Measurements from ENCODE around the gene ITGB6. TPM values are rescaled to one million over a fixed set of nuclear protein-coding genes. Genes with fewer than 3 reads are reported as not detected.
"Not testable (repeated sequence)": the region's sequence is repeated elsewhere in the genome, so short reads cannot be mapped to it uniquely, and the experiment has no call there.

Gene ITGB6
- total RNA-seq, 2 experiments from 2014 or later: not detected

DNA sequence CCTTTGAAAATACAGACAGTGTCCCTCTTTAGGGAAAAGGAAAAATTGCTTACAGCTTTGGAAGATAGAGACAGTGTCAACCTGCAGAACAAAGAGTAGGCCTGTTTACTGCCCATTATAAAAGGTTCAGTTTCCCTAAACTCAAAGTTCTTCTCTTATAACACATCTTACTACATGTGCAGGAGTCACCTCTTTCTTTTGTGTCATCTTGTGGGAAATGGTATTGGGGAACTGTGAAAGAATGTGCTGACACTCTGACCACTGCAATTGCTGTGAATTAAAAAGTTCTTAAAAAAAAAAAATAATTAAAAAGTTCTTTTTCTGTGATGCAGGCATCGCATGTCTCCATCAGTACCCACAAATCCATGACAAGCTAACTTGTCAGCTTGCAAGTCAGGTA, 2.9 kb upstream of the ITGB6 start:
- CTCF ChIA-PET: interaction anchor here (0.6 kb wide), 1 partner anchor 8 kb away, joined by 3 read pairs; no protein-coding TSS in a partner anchor

DNA sequence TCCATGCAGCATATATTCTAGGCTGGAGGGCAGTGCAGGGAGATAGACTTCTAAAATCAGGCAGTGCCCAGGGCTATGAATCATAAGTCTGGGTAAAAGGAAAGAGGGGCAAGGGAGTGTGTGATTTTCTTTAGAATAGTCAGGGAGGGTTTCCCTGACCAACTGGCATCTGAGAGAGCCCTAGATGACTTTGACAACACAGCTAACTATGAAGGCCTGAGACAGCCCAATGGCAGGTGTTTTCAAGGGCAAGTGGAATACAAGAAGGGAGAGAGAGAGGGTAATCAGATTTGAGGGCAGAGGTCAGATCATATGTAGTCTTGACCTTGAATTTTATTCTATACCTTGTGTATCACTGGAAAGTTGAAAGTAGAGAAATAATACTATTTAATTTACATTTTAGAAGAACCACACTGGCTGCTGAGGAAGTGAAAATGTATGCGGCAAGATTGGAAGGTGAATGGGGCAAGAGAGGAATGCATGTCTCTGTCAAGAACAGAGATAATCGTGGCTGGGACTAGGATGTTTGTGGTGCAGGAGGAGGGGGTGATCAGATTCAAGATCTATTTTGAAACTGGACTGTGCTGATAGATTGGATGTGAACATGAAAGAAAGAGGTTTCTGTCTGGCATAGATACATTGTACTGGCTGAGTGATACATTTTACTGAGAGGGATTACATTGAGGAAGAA, 1.9 kb upstream of the ITGB6 start:
- Mint-ChIP-seq H3K4me3 (no peak overlapping the region), H3K36me3 (ENCODE audit: low read depth) (no peaks in the 10 kb centered on the region), H3K4me1 (ENCODE audit: low read depth) (peaks cover 2% of the 10 kb centered on the region), H3K27me3 (ENCODE audit: low read depth) (no peaks in the 10 kb centered on the region), H3K9me3 (no peaks in the 10 kb centered on the region), H3K27ac (no peak overlapping the region)
- DNase-seq: no peak
- CTCF ChIA-PET: no interaction called here
- intact Hi-C loops (cut with micrococcal nuclease): no loop called here

More for the DNA sequence above, 2.9 kb upstream of the ITGB6 start:
- H3K9me3 Mint-ChIP-seq: no peaks in the 10 kb centered on the region
- H3K27ac Mint-ChIP-seq: no peak overlapping the region
- DNase-seq: no peak
- H3K27me3 Mint-ChIP-seq (ENCODE audit: low read depth): no peaks in the 10 kb centered on the region
- intact Hi-C loops (cut with micrococcal nuclease): no loop called here
- H3K36me3 Mint-ChIP-seq (ENCODE audit: low read depth): no peaks in the 10 kb centered on the region
- H3K4me3 Mint-ChIP-seq: no peak overlapping the region
- peaks cover 12% of the 10 kb centered on the region for H3K4me1 Mint-ChIP-seq (ENCODE audit: low read depth)

DNA sequence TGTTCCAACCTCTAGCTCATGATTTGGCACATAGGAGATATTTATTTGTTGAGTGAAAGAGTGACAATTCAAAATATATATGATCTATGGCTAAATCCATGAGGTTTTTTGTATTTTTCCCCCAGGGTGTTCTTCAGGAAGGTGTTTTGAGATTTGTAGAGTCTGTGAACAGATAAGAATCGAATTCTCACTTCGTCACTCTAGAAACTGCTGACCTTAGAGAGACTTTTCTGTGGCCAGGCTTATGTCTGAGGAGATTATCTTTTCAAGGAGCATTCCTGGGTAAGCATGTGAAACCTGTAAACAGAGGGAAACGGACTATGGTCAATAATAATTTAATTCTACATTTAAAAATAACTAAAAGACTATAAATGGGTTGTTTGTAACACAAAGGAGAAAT, 849 bp upstream of the ITGB6 start:
- CTCF ChIA-PET: no interaction called here
- Mint-ChIP-seq H3K9me3 (no peaks in the 10 kb centered on the region), H3K27me3 (ENCODE audit: low read depth) (no peaks in the 10 kb centered on the region), H3K27ac (no peak overlapping the region), H3K36me3 (ENCODE audit: low read depth) (no peaks in the 10 kb centered on the region), H3K4me3 (no peak overlapping the region), H3K4me1 (ENCODE audit: low read depth) (peaks cover 2% of the 10 kb centered on the region)
- no peak for DNase-seq
- intact Hi-C loops (cut with micrococcal nuclease): no loop called here

DNA sequence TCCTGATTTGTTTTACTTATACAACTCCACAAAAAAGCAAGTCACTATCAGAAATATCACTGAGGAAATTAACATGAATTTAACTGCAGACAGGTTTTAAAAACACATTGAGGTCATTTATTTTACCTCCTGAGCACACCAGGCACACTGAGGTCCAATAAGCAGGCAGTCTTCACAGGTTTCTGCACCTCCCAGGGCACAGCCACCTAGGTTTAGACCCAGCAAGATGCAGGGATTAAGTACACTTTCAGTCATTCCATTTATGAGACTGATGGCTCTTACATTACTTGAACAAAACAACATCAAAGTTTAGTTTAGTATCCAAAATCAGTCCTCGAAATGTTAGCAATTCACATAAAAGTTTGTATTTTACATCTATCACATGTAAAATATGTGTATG, 1.0 kb downstream of the ITGB6 start:
- Mint-ChIP-seq H3K36me3 (ENCODE audit: low read depth) (no peaks in the 10 kb centered on the region), H3K4me1 (ENCODE audit: low read depth) (peaks cover 2% of the 10 kb centered on the region), H3K4me3 (no peak overlapping the region), H3K27me3 (ENCODE audit: low read depth) (no peaks in the 10 kb centered on the region), H3K9me3 (no peaks in the 10 kb centered on the region), H3K27ac (no peak overlapping the region)
- DNase-seq: no peak
- intact Hi-C loops (cut with micrococcal nuclease): no loop called here
- CTCF ChIA-PET: no interaction called here

DNA sequence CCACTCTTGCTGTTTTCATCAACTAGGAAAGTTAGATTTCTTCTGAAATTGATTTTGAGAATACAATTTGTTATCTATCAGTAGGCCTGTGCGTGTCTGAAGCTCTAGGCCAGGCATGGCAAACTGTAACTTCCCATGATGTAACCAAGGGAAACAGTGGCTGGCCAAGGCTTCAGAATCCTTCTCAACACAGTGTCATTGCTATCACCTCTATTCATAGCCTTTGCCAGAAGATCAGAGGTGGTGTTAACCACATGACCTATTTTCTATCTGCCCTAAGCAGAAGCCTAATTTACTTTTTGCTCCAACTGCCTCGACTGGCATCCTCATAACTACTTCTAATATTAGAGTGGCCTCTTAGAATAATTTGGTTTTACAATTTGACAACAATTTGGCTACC, 2.5 kb downstream of the ITGB6 start:
- Mint-ChIP-seq H3K9me3 (no peaks in the 10 kb centered on the region), H3K27ac (no peak overlapping the region), H3K36me3 (ENCODE audit: low read depth) (no peaks in the 10 kb centered on the region), H3K27me3 (ENCODE audit: low read depth) (no peaks in the 10 kb centered on the region), H3K4me1 (ENCODE audit: low read depth) (peaks cover 2% of the 10 kb centered on the region), H3K4me3 (no peak overlapping the region)
- no peak for DNase-seq
- CTCF ChIA-PET: no interaction called here
- intact Hi-C loops (cut with micrococcal nuclease): no loop called here

DNA sequence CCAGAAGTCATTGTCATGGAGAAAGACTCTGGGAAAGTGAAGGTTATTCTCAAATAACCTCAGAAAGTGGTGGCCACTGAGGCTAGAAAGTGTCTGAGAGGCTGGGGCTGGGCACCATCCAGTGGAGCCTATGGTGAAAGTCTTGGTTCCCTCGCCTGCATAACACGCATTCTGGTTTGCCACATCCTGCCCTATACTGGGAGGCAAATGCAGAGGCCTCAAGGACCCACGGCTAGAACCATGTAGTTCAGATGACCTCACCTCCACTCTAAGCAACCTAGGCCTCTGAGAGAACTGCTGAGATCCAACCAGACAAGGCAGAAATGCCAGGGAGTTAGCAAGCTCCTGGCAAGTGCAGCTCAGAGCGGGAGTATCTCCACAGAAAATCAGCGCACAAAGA, 5.1 kb downstream of the ITGB6 start:
- Mint-ChIP-seq H3K4me1 (ENCODE audit: low read depth) (peaks cover 2% of the 10 kb centered on the region), H3K27me3 (ENCODE audit: low read depth) (no peaks in the 10 kb centered on the region), H3K4me3 (no peak overlapping the region), H3K9me3 (no peaks in the 10 kb centered on the region), H3K27ac (no peak overlapping the region), H3K36me3 (ENCODE audit: low read depth) (no peaks in the 10 kb centered on the region)
- no peak for DNase-seq
- intact Hi-C loops (cut with micrococcal nuclease): no loop called here
- CTCF ChIA-PET: no interaction called here

DNA sequence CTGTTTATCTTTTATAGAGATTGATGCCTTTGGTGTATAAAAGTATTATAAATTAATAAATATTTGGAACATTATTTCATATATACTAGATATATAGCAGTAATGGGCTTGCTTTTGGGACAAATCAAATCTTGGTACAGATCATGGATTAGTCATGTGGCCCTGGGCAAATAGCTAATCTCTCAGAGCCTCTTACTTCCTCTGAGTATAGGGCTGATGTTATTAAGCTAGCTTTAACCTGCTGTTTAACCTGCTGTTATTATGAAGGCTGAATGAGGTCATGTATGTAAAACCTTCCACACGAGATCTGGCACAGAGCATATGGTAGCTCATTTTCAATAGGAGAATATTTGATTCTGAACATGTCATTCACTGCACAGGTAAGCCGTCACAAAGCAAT, 5.7 kb downstream of the ITGB6 start:
- intact Hi-C loops (cut with micrococcal nuclease): no loop called here
- Mint-ChIP-seq H3K4me3 (no peak overlapping the region), H3K27me3 (ENCODE audit: low read depth) (no peaks in the 10 kb centered on the region), H3K9me3 (no peaks in the 10 kb centered on the region), H3K27ac (no peak overlapping the region), H3K36me3 (ENCODE audit: low read depth) (no peaks in the 10 kb centered on the region), H3K4me1 (ENCODE audit: low read depth) (no peaks in the 10 kb centered on the region)
- CTCF ChIA-PET: interaction anchor here (0.6 kb wide), 1 partner anchor 547 kb away, joined by 3 read pairs; no protein-coding TSS in a partner anchor
- no peak for DNase-seq

DNA sequence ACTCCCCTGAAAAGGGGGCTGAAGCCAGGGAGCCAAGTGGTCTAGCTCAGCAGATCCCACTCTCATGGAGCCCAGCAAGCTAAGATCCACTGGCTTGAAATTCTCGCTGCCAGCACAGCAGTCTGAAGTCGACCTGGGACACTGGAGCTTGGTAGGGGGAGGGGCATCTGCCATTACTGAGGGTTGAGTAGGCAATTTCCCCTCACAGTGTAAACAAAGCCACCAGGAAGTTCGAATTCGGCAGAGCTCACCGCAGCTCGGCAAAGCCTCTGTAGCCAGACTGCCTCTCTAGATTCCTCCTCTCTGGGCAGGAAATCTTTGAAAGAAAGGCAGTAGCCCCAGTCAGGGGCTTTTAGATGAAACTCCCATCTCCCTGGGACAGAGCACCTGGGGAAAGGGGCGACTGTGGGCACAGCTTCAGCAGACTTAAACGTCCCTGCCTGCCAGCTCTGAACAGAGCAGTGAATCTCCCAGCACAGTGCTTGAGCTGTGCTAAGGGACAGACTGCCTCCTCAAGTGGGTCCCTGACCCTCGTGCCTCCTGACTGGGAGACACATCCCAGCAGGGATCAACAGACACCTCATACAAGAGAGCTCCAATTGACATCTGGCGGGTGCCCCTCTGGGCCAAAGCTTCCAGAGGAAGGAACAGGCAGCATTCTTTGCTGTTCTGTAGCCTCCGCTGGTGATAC, 18.8 kb downstream of the ITGB6 start:
- intact Hi-C loops (cut with micrococcal nuclease); H3K9me3 Mint-ChIP-seq; H3K4me3 Mint-ChIP-seq; H3K36me3 Mint-ChIP-seq (ENCODE audit: low read depth); H3K27me3 Mint-ChIP-seq (ENCODE audit: low read depth): not testable (repeated sequence)
- Mint-ChIP-seq H3K27ac (peak overlapping the region; percentile 38), H3K4me1 (ENCODE audit: low read depth) (peaks cover 12% of the 10 kb centered on the region)
- CTCF ChIA-PET: interaction anchor here (0.6 to 1.2 kb wide), 2 partner anchors 39 to 881 kb away, joined by 3 to 5 read pairs; no protein-coding TSS in a partner anchor
- DNase-seq: peak; percentile 63

DNA sequence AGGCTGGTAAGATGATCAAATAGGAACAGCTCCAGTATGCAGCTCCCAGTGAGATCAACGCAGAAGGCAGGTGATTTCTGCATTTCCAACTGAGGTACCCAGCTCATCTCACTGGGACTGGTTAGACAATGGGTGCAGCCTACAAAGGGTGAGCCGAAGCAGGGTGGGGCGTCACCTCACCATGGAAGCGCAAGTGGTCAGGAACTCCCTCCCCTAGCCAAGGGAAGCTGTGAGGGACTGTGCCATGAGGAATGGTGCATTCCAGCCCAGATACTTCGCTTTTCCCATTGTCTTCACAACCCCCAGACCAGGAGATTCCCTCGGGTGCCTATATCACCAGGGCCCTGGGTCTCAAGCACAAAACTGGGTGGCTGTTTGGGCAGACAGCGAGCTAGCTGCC, 19.4 kb downstream of the ITGB6 start:
- CTCF ChIA-PET: interaction anchor here (0.6 to 1.2 kb wide), 4 partner anchors 40 to 882 kb away, joined by 3 to 5 read pairs (median 4); no protein-coding TSS in a partner anchor
- H3K4me1 Mint-ChIP-seq (ENCODE audit: low read depth): peaks cover 12% of the 10 kb centered on the region
- H3K27me3 Mint-ChIP-seq (ENCODE audit: low read depth); H3K4me3 Mint-ChIP-seq; H3K9me3 Mint-ChIP-seq; intact Hi-C loops (cut with micrococcal nuclease); H3K36me3 Mint-ChIP-seq (ENCODE audit: low read depth); DNase-seq; H3K27ac Mint-ChIP-seq: not testable (repeated sequence)

DNA sequence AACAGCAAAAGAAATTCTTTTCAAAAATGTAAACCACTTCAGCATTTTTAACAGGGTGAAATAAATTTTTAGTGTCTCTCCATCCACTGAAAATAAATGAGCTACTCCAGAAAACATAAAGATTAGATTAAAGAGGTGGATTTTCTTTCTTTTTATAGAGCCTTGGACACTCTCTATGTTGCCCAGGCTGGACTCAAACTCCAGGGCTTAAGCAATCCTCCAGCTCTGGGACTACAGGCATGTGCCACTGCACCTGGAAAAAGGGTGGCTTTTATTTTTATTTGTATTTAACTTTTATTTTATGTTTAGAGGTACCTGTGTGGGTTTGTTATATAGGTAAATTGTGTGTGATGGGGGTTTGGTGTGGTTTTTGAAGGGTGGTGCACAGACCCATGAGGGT, 19.9 kb downstream of the ITGB6 start:
- Mint-ChIP-seq H3K36me3 (ENCODE audit: low read depth) (no peaks in the 10 kb centered on the region), H3K4me1 (ENCODE audit: low read depth) (peaks cover 12% of the 10 kb centered on the region), H3K27me3 (ENCODE audit: low read depth) (no peaks in the 10 kb centered on the region), H3K27ac (no peak overlapping the region), H3K4me3 (no peak overlapping the region), H3K9me3 (peaks cover under 1% of the 10 kb centered on the region)
- no peak for DNase-seq
- CTCF ChIA-PET: interaction anchor here (0.6 to 0.7 kb wide), 4 partner anchors 56 to 611 kb away, joined by 3 to 4 read pairs (median 4); no protein-coding TSS in a partner anchor
- intact Hi-C loops (cut with micrococcal nuclease): no loop called here

DNA sequence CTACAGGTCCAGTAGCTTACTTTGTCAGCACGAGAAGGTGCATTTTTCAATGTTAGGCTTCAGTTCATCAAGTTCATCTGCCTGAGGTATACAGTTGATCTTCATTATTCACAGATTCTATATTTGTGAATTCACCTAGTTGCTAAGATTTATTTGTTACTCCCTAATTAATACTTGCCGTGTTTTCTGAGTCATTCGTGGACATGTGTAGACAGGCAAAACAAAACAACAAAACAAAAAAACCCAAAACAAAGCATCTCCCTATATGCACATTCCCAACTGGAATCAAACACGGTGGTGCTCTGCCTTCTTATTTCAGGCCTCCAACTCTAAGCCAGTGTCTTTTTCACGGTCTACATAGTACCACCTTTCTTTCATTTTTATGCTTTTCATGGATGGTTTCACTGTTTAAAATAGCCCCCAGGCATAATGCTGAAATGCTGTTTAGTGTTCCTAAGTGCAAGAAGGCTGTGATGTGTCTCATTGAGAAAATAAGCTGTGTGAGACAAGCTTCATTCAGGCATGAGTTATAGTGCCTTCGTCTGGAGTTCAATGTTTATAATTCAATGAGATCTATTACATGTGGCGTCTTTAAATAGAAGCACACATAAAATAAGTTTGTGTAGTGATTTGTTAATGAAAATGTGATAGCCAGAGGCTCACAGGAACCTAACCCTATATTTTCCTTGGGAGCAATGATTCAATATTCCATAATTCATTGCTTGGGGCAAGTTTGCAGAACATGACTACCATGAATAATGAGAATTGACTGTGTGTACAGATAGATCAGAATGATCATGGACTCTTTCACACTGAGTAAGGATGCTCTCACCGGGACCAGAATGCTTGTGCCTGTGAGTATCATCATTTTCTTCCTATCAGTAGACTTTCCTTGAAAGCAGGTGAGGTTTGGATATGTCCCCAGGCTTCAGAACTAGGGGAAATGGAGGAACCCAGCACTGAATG, 24.6 kb downstream of the ITGB6 start:
- DNase-seq: no peak
- Mint-ChIP-seq H3K27ac (no peak overlapping the region), H3K4me1 (ENCODE audit: low read depth) (no peaks in the 10 kb centered on the region), H3K9me3 (no peaks in the 10 kb centered on the region), H3K4me3 (no peak overlapping the region), H3K36me3 (ENCODE audit: low read depth) (no peaks in the 10 kb centered on the region), H3K27me3 (ENCODE audit: low read depth) (no peaks in the 10 kb centered on the region)
- intact Hi-C loops (cut with micrococcal nuclease): no loop called here
- CTCF ChIA-PET: interaction anchor here (0.6 kb wide), 1 partner anchor 481 kb away, joined by 4 read pairs; no protein-coding TSS in a partner anchor

DNA sequence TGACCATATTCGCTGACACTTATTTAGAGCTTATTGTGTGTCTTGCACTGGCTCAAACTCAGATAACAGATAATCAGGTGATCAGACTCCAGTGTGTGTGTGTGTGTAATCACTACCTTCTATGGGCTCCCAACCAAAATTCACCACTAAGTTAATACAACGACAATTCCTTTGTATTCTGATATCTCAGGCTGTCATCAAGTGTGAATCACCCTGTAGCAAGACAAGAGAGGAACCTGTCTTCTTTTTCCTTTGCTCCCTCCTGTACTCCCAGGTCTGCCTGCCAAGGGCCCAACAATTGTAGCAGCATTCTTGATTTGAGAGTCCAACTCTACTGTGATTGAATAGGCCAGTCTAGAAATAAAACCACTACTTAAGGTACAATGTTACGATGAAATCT, 25.8 kb downstream of the ITGB6 start:
- CTCF ChIA-PET: interaction anchor here (0.6 kb wide), 1 partner anchor 482 kb away, joined by 4 read pairs; no protein-coding TSS in a partner anchor

More for the DNA sequence above, 25.8 kb downstream of the ITGB6 start:
- intact Hi-C loops (cut with micrococcal nuclease): no loop called here
- H3K4me1 Mint-ChIP-seq (ENCODE audit: low read depth): no peaks in the 10 kb centered on the region
- no peak overlapping the region for H3K27ac Mint-ChIP-seq
- no peaks in the 10 kb centered on the region for H3K9me3 Mint-ChIP-seq
- H3K4me3 Mint-ChIP-seq: no peak overlapping the region
- no peaks in the 10 kb centered on the region for H3K27me3 Mint-ChIP-seq (ENCODE audit: low read depth)
- no peak for DNase-seq
- H3K36me3 Mint-ChIP-seq (ENCODE audit: low read depth): no peaks in the 10 kb centered on the region

Measured in activated naive CD4-positive, alpha-beta T cell treated with anti-CD3 and anti-CD28 coated beads for 36 hours (primary cell).